ENCODE data around the gene PPRC1.

Gene PPRC1

GRCh38 chr10:102132563-102133372 lies at the start of gene PPRC1:
Gene PPRC1, plus strand, starts transcription at chr10:102133040. Its CDS starts 29 bp downstream, at chr10:102133069.
- peak; percentile 99 for DNase-seq

- no peak for DNase-seq
These were observed 49.3 kb upstream of the PPRC1 start for GRCh38 chr10:102083541-102083940.

GRCh38 chr10:102085336-102085735 lies 47.5 kb upstream of the PPRC1 start:
- DNase-seq, result no peak

GRCh38 chr10:102086196-102086595 lies 46.6 kb upstream of the PPRC1 start:
- no peak for DNase-seq

GRCh38 chr10:102090772-102091171 lies 42.1 kb upstream of the PPRC1 start:
- DNase-seq, result no peak

GRCh38 chr10:102096449-102096848 lies 36.4 kb upstream of the PPRC1 start:
- no peak for DNase-seq

- no peak for DNase-seq
These were observed 31.7 kb upstream of the PPRC1 start for GRCh38 chr10:102101152-102101551.

- no peak for DNase-seq
These were observed 30.4 kb upstream of the PPRC1 start for GRCh38 chr10:102102421-102102820.

GRCh38 chr10:102106998-102107397 lies 25.8 kb upstream of the PPRC1 start:
- no peak for DNase-seq

- no peak for DNase-seq
These were observed 23.4 kb upstream of the PPRC1 start for GRCh38 chr10:102109166-102110116.

GRCh38 chr10:102111276-102111675 lies 21.6 kb upstream of the PPRC1 start:
- DNase-seq, result no peak

- no peak for DNase-seq
These were observed 20.5 kb upstream of the PPRC1 start for GRCh38 chr10:102112210-102112817.

- peak; percentile 35 for DNase-seq
These were observed 19.4 kb upstream of the PPRC1 start for GRCh38 chr10:102113261-102113955.

GRCh38 chr10:102113956-102114857 lies 18.6 kb upstream of the PPRC1 start:
- no peak for DNase-seq

- DNase-seq, result peak; percentile 91
These were observed 17.8 kb upstream of the PPRC1 start for GRCh38 chr10:102114861-102115618.

GRCh38 chr10:102115775-102116174 lies 17.1 kb upstream of the PPRC1 start:
- DNase-seq, result peak; percentile 33

- DNase-seq, result no peak
These were observed 16.2 kb upstream of the PPRC1 start for GRCh38 chr10:102116656-102117055.

GRCh38 chr10:102117391-102118159 lies 15.3 kb upstream of the PPRC1 start:
- peak; percentile 78 for DNase-seq

- peak; percentile 23 for DNase-seq
These were observed 14.0 kb upstream of the PPRC1 start for GRCh38 chr10:102118867-102119266.
